T-cell (primary cell): ENCODE data around the gene FAM185A. TPM values are rescaled to one million over a fixed set of nuclear protein-coding genes. Genes with fewer than 3 reads are reported as not detected.
"Not testable (repeated sequence)": the region's sequence is repeated elsewhere in the genome, so short reads cannot be mapped to it uniquely, and the experiment has no call there.

ENCODE experiments used
- ATAC-seq, 4 experiments: fragments of 200-7000 bp in 3 of 4; fragments of 150-1000 bp in 1 of 4; cut with Tn5 transposase; replicated peaks in 1 of 4; 1 replicate in 3 of 4; 2 replicates in 1 of 4; pipeline ENCODE4 v1.10.0; 2021; ENCODE audit warnings: moderate library complexity in 3 of 4, mild to moderate bottlenecking in 2 of 4, moderate number of reproducible peaks in 1 of 4
- CTCF ChIA-PET, 2 donors: fragments of 300-600 bp; sonication (Branson Sonifier 250); formaldehyde crosslinking; loops; one replicate each; lab custom pipeline; 2022; ENCODE audit warnings: antibody characterized with exemption in 2 of 2; lab: Charles Lee
- POLR2A ChIA-PET, 2 donors: fragments of 300-600 bp; sonication (Branson Sonifier 250); formaldehyde crosslinking; loops; one replicate each; lab custom pipeline; 2022; ENCODE audit warnings: antibody characterized with exemption in 2 of 2; lab: Charles Lee
- DNase-seq, 35 experiments: peaks; one replicate each; pipeline versions ENCODE4 v3.0.0 to v3.0.0-alpha.2; 2013 to 2023
- H3K27ac ChIP-seq: one replicate; pipeline ENCODE4 v1.5.1; 2013; ENCODE audit warnings: low read length
- H3K27me3 ChIP-seq, 2 experiments: replicated peaks in 1 of 2; 1 replicate in 1 of 2; 2 replicates in 1 of 2; pipeline versions ENCODE4 v1.6.1 to v1.7.0; 2013; ENCODE audit warnings: low read length in 1 of 2, mixed read lengths in 1 of 2; ENCODE audit not compliant: control insufficient read depth in 2 of 2, insufficient read depth in 2 of 2; ENCODE audit errors: extremely low read depth in 1 of 2
- H3K36me3 ChIP-seq, 2 donors: 1 replicate in 1 of 2; 2 replicates in 1 of 2; pipeline versions ENCODE4 v1.6.1 to v1.7.0; 2013; ENCODE audit warnings: low read length in 1 of 2; ENCODE audit not compliant: control insufficient read depth in 2 of 2, insufficient read depth in 1 of 2; ENCODE audit errors: extremely low read depth in 1 of 2
- H3K4me1 ChIP-seq, 2 experiments: 1 replicate in 1 of 2; 2 replicates in 1 of 2; pipeline versions ENCODE4 v1.6.1 to v1.7.0; 2013; ENCODE audit warnings: low read length in 2 of 2, mixed read lengths in 1 of 2; ENCODE audit not compliant: insufficient read depth in 2 of 2, control insufficient read depth in 1 of 2; ENCODE audit errors: extremely low read depth in 1 of 2
- H3K4me3 ChIP-seq, 2 donors: 1 replicate in 1 of 2; 2 replicates in 1 of 2; pipeline versions ENCODE4 v1.5.1 to v1.7.0; 2013; ENCODE audit warnings: mild to moderate bottlenecking in 2 of 2, low read length in 1 of 2, moderate library complexity in 1 of 2; ENCODE audit not compliant: control insufficient read depth in 1 of 2; ENCODE audit errors: extremely low read depth in 1 of 2
- H3K9me3 ChIP-seq: 2 replicates; pipeline ENCODE4 v1.7.0; 2013
- H3K27ac Mint-ChIP-seq, 2 donors: one replicate each; pipeline ENCODE4 v1.8.0; 2020 to 2021; ENCODE audit warnings: mild to moderate bottlenecking in 2 of 2, mixed read lengths in 2 of 2
- H3K27me3 Mint-ChIP-seq, 2 donors: one replicate each; pipeline ENCODE4 v1.8.0; 2021 to 2022; ENCODE audit warnings: mixed read lengths in 2 of 2
- H3K36me3 Mint-ChIP-seq: one replicate; pipeline ENCODE4 v1.8.0; 2021; ENCODE audit warnings: mixed read lengths
- H3K4me1 Mint-ChIP-seq, 3 donors: one replicate each; pipeline ENCODE4 v1.8.0; 2020 to 2022; ENCODE audit warnings: mixed read lengths in 3 of 3, mild to moderate bottlenecking in 1 of 3
- H3K4me3 Mint-ChIP-seq, 3 donors: one replicate each; pipeline ENCODE4 v1.8.0; 2020 to 2022; ENCODE audit warnings: mild to moderate bottlenecking in 3 of 3, mixed read lengths in 3 of 3, moderate library complexity in 3 of 3
- H3K9me3 Mint-ChIP-seq, 3 donors: one replicate each; pipeline ENCODE4 v1.8.0; 2020 to 2022; ENCODE audit warnings: mixed read lengths in 3 of 3
- WGBS: methylation state at CpG from one replicate; pipeline ENCODE4 v1.1.5; 2013; ENCODE audit warnings: missing lambda C conversion rate; ENCODE audit not compliant: insufficient coverage; 5-methylcytosine and 5-hydroxymethylcytosine counted together
- total RNA-seq, 35 experiments: library from RNA in 6 of 35; stranded (reverse) in 6 of 35; fragments of 120-200 nt in 1 of 35; gene quantifications; one replicate each; pipeline versions ENCODE4 v1.2.1 to v1.2.4 and lab custom pipeline; 2013 to 2026

The FAM185A gene
- total RNA-seq, 5 donors from 2014 or later (not counting 1 experiment from before 2014, with no cell fraction given) = 6.4 to 15.7 (median 8.7) TPM

DNA sequence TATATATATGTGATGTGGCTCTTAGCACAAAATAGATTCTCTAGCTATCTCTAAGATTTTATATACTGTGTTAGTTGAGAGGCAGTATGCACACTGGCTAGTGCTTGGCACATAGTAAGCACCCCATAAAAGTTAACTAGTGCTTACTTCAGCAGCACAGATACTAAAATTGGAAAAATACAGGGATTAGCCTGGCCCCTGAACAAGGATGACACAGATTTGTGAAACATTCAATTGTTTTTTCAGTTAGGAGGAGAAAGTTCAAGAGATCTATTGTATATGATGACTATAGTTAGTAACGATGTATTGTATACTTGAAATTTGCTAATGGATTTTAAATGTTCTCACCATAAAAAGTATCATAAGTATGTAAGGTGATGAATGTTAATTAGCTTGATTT, 85.7 kb downstream of the FAM185A start:
- no CpG with 5 or more reads among the region's 1 CpG for WGBS
- Mint-ChIP-seq H3K36me3 (peaks cover 43% of the 10 kb centered on the region), H3K4me1 (no peaks in the 10 kb centered on the region), H3K9me3 (no peaks in the 10 kb centered on the region), H3K4me3 (no peak overlapping the region), H3K27me3 (no peaks in the 10 kb centered on the region), H3K27ac (no peak overlapping the region)
- Histone ChIP-seq H3K27ac (no peak overlapping the region), H3K9me3 (no peaks in the 10 kb centered on the region), H3K36me3 (peaks cover 0 to 2% of the 10 kb centered on the region in 2 donors), H3K4me3 (no peak overlapping the region), H3K27me3 (no peaks in the 10 kb centered on the region), H3K4me1 (no peaks in the 10 kb centered on the region)
- DNase-seq (no peak), ATAC-seq (no peak)
- ChIA-PET POLR2A (no interaction called here), CTCF (no interaction called here)

DNA sequence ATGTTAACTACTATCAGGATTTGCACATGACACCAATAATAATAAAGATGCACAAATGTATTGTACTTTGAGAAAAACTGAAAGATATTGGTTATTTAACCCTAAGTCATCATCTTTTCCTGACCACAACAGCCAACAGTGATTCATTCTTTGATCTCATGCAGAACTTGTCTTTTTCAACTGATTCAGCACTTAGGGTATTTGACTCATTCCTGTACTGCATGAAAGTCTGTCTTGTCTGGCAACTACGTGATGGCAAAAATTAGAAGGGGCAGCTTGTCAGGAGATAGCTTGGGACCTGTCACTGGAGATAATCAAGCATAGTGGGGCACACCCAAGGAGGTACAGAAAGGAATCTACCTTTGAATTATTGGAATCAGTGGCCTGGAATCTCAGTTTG, 86.2 kb downstream of the FAM185A start:
- CTCF ChIA-PET = no interaction called here
- H3K27ac Mint-ChIP-seq = no peak overlapping the region
- no peaks in the 10 kb centered on the region for H3K27me3 ChIP-seq
- peaks cover 0 to 2% of the 10 kb centered on the region in 2 donors for H3K36me3 ChIP-seq
- no peak overlapping the region for H3K4me3 Mint-ChIP-seq
- no peak overlapping the region for H3K4me3 ChIP-seq
- no peak for DNase-seq
- no peaks in the 10 kb centered on the region for H3K4me1 ChIP-seq
- no peaks in the 10 kb centered on the region for H3K27me3 Mint-ChIP-seq
- no peak overlapping the region for H3K27ac ChIP-seq
- no peak for ATAC-seq
- peaks cover 38% of the 10 kb centered on the region for H3K36me3 Mint-ChIP-seq
- no peaks in the 10 kb centered on the region for H3K9me3 ChIP-seq
- no peaks in the 10 kb centered on the region for H3K9me3 Mint-ChIP-seq
- WGBS = 0% methylated on average over 1 of the region's 1 CpG
- POLR2A ChIA-PET = no interaction called here
- H3K4me1 Mint-ChIP-seq = no peaks in the 10 kb centered on the region

DNA sequence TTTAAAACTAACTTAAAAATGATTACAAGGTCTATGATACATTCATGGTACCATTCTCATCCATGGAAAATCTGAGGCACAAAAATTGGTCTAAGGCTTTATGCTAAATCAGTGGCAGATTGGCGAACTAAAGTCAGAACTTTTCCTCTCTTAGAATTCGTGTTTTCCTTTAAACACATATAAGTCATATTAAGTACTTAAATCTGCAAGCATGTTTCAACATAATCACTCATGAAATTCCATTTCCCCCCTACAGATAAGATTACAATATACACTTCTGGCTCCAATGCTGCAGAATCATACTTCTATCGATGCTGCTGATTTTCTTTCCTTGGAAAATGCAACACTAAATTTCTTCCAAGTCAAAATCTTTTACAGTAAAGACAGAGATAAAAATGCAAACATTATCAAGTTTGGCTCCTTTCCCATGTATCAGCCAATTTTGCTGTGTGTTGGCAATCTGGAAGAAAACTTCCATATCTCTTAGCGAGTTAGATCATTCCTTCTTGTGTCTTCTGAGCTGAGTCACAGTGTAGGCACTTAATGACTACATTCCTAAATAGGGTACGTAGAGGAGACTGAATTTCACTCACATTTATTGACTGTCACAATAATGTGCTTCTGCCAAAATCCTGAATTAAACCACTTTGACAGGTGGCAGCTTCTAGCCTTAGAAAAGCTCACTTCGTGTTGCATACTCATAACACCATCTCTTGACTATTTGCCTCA, 87.6 kb downstream of the FAM185A start:
- ATAC-seq (no peak), DNase-seq (no peak)
- peaks cover 30% of the 10 kb centered on the region for H3K36me3 Mint-ChIP-seq
- no peaks in the 10 kb centered on the region for H3K9me3 Mint-ChIP-seq
- ChIA-PET CTCF (no interaction called here), POLR2A (no interaction called here)
- no peak overlapping the region for H3K27ac ChIP-seq
- no peaks in the 10 kb centered on the region for H3K27me3 ChIP-seq
- WGBS = 83% methylated on average over 2 of the region's 6 CpGs
- no peaks in the 10 kb centered on the region for H3K27me3 Mint-ChIP-seq
- H3K36me3 ChIP-seq = peaks cover 0 to 2% of the 10 kb centered on the region in 2 donors
- H3K4me1 ChIP-seq = no peaks in the 10 kb centered on the region
- H3K4me3 Mint-ChIP-seq = no peak overlapping the region
- no peaks in the 10 kb centered on the region for H3K9me3 ChIP-seq
- no peak overlapping the region for H3K27ac Mint-ChIP-seq
- H3K4me1 Mint-ChIP-seq = no peaks in the 10 kb centered on the region
- H3K4me3 ChIP-seq = no peak overlapping the region

DNA sequence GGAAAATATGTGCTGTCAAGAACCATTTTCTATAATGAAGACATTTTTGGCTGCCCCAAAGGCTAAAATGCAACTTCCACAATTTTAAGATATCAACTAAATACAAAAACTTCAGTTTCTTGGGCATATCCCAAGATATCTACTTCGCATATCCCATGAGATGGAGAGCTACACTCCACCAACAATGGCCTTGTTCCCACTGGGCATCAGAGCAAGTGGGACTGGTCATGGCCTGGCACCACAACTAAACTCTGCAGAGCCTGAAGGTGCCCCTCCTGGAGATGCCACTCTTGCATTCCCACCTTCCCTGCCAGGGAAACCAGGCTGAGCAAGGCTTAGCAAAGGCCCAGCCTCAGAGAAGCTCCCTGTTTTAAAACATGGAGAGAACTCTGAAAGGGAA, 88.2 kb downstream of the FAM185A start:
- CTCF ChIA-PET = no interaction called here
- no peaks in the 10 kb centered on the region for H3K4me1 Mint-ChIP-seq
- no peak for ATAC-seq

GRCh38 chr7:102837802-102838201, 89.0 kb downstream of the FAM185A start:
- Histone ChIP-seq H3K9me3 (no peaks in the 10 kb centered on the region), H3K4me1 (no peaks in the 10 kb centered on the region), H3K27me3 (no peaks in the 10 kb centered on the region), H3K4me3 (no peak overlapping the region), H3K27ac (no peak overlapping the region), H3K36me3 (peaks cover 0 to 2% of the 10 kb centered on the region in 2 donors)
- ChIA-PET POLR2A (interaction anchor here in 1 of 2 donors (0.5 kb wide), 1 partner anchor 127 kb away, joined by 3 read pairs; no protein-coding TSS in a partner anchor), CTCF (no interaction called here)
- peaks cover 35% of the 10 kb centered on the region for H3K36me3 Mint-ChIP-seq
- DNase-seq = no peak
- no CpG with 5 or more reads among the region's 3 CpGs for WGBS
- no peak overlapping the region for H3K27ac Mint-ChIP-seq
- no peak for ATAC-seq
- no peaks in the 10 kb centered on the region for H3K4me1 Mint-ChIP-seq
- H3K9me3 Mint-ChIP-seq = no peaks in the 10 kb centered on the region
- H3K27me3 Mint-ChIP-seq = no peaks in the 10 kb centered on the region
- no peak overlapping the region for H3K4me3 Mint-ChIP-seq

More for the DNA sequence above, 88.2 kb downstream of the FAM185A start:
- no peaks in the 10 kb centered on the region for H3K27me3 Mint-ChIP-seq
- POLR2A ChIA-PET = no interaction called here
- Histone ChIP-seq H3K4me3 (no peak overlapping the region), H3K27ac (no peak overlapping the region), H3K27me3 (no peaks in the 10 kb centered on the region), H3K9me3 (no peaks in the 10 kb centered on the region), H3K36me3 (peaks cover 0 to 2% of the 10 kb centered on the region in 2 donors), H3K4me1 (no peaks in the 10 kb centered on the region)
- no peak overlapping the region for H3K27ac Mint-ChIP-seq
- no peak overlapping the region for H3K4me3 Mint-ChIP-seq
- no peak for DNase-seq
- no peaks in the 10 kb centered on the region for H3K9me3 Mint-ChIP-seq
- peaks cover 28% of the 10 kb centered on the region for H3K36me3 Mint-ChIP-seq
- 100% methylated on average over 1 of the region's 1 CpG for whole genome bisulfite sequencing

- DNase-seq, H3K9me3 ChIP-seq, H3K4me1 Mint-ChIP-seq, H3K4me1 ChIP-seq, H3K27me3 Mint-ChIP-seq, POLR2A ChIA-PET, ATAC-seq, H3K27ac Mint-ChIP-seq, H3K4me3 Mint-ChIP-seq, H3K27me3 ChIP-seq, H3K9me3 Mint-ChIP-seq, CTCF ChIA-PET, H3K36me3 ChIP-seq, H3K4me3 ChIP-seq, H3K27ac ChIP-seq: not testable (repeated sequence)
- H3K36me3 Mint-ChIP-seq = peaks cover 37% of the 10 kb centered on the region
- WGBS = 99% methylated on average over 5 of the region's 10 CpGs
Measured at GRCh38 chr7:102838572-102839101, 89.8 kb downstream of the FAM185A start.
